ENCODE results near the gene NAA16.
"Not testable (repeated sequence)": the region's sequence is repeated elsewhere in the genome, so short reads cannot be mapped to it uniquely, and the experiment has no call there.

NAA16 gene

DNA sequence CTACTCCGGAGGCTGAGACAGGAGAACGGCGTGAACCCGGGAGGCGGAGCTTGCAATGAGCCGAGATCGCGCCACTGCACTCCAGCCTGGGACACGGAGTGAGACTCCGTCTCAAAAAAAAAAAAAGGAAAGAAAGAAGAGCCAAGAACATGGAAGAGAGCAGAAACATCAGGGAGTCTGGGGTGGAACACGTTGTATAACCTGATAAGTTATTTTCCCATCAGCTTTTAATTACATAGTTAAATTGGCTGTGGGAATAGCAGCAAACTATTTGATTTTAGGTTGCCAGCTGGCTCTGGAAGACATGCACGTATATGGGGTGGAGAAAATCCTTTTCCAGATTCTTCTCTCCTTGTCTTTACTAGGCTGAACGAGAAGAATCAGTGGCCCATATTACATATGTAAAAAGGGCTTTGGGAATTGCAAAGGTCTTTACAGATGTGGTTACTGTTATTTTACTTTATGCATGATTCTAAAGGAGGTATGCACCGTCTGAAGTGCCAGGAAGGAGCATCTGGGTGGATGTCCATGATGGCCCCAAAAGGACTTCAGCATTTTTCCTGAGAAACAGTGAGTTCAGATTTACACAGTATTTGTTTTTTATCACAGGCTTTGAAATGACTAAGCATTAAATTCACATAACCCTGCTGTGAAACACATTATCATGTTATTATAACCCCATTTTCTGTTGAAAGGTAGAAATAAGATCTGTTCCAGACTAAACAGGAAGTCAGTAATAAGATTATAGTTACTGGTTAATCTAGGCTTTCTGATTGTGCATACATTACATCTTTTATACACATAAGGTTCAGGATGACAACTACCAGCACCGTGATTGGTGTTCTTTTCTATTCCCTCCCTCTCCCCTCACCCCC lies 4.6 kb upstream of the NAA16 start:
- no peak for DNase-seq

DNA sequence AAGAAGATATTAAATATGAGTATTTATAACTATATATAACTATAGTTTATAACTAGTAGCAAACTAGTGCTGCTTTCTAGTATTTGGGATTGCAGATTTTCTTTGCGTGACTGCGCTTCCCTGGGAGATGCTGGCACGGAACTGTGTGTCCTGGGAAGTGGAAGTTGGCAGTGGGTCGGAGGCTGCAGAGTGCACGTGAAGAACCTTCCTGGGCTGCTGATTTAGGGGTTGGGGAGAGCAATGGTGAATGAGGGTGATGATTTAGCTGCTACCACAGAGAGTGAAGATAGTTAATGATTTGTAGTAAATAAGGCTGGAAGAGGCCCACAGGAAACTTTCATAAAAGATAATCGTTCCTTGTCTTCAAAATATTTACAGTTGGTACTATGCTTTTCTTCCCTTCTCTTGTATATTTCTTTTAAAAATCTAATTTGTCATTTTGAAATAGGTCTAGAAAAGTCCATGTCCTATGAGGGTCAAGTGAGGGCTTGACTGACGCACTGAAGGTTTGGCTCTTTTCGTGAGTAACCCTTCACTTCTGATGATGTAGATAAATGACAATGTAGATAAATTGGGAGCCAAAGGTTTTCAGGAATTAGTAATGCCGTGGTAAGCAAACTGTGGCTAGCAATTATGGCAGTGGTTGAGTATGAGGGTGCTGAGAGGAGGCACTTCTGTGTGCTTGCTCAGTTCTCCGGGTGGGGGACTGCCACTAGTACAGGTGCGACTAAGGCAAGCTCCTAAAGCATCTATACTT lies 3.0 kb upstream of the NAA16 start:
- DNase-seq: no peak

DNA sequence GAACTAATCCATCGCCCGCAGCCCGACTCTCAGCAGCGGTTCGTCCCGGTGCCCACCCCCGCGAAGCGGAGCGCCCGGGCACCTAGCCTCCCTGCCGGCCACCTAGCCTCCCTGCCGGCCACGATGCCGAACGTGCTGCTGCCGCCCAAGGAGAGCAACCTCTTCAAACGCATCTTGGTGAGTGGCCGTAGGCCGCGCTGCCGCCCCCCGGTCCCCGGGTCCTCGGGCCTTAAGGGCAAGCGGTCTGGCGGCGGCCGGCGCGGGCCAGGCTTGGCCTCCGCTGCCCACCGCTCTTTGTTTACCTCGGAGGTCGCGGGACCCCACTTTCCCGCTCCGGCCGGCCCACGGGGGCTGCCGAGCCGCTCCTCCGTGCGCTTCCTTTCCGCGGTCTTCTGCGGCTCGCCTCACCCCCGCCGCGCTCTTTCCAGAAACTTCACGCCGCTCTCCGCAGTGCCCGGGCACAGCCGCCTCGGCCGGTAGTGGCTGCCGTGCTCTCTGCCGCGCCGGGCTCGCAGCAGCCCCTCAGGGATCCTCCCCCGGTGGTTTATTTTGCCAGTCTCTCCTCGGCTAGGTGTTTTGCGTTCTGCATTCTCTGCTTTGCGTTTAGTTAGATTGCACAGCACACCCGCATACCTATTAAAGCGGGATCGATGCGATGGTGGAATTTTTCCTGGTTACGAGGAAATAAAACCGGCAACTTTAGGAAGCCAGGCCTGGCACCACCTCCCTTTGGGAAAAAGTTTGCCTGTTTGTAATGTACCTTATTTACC lies 524 bp downstream of the NAA16 start:
- DNase-seq: peak; percentile 71

DNA sequence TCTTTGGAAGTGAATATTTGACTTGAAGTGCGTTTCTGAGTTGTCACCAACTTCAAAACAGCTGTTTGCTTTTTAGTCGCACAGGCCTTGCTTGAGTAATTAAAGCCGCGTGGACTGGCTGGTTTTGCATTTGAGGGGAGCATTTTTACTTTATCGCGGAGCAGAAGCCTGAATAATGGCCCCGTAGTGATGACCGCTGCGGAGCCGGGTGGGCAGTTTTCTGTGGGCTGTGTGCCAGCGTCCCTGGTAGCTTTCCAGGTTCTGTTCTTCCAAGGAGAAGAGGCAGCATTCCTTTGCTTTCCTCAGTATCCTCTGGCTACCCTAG lies 1.1 kb downstream of the NAA16 start:
- DNase-seq: peak; percentile 71

DNA sequence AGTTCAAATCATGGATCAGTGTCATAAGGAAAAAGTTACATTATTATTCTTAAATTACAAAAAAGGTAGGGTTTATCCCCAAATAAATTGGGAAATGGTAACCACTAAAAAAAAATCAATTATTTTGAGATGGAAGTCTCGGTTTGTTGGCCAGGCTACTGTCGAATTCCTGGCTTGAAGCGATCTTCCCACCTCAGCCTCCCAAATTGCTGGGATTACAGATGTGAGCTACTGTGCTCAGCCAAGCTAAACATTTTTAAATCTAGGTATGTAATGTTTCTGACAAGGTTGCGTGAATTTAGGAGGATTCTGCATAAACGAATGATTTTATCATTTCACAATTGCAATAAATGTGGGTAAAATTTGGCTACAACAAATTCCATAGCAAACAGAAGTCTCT lies 2.0 kb downstream of the NAA16 start:
- DNase-seq: no peak

DNA sequence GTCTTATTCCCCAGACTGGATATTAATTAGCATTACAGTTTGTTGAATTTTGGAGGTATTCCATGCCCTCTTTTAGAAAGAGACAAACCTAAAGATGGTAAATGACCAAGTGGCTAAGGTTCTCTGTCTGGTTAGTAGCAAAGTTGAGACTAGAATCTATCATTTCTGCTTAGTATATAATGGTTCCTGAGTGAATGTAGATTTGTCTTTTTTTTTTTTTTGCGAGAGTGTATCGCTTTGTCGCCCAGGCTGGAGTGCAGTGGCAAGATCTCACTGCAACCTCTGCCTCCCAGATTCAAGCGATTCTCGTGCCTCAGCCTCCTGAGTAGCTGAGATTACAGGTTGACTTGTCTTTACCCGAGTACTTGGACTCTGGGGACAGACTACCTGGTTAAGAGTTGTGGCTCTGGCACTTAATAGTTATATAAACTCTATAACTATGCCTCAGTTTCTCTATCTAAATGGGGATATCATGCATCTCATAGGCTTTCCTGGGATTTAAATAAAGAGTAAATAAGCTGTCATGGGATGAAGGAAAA lies 2.7 kb downstream of the NAA16 start:
- DNase-seq: peak; percentile 34

DNA sequence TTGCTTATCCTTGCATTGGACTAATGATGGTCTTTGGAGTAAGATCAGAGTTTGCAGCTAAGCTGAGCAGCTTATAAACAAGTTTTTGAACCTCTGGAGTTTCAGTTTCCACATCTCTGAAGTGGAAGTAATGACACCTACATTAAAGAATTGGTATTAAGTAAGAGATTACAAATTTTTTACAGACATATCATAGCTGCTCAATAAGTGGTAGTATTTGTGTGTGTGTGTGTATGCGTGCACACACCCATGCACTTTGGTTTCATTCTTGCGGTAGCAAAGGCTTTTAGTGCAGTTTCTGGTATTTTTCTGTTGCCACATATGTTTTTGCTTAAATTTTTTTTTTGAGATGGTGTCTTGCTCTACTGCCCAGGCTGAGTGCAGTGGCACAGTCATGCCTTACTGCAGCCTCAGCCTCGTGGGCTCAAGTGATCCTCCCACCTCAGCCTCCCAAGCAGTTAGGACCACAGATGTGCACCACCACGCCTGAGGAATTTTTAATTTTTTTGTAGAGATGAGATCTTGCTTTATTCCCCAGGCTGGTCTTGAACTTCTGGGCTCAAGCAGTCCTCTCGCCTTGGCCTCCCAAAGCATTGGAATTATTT lies 4.5 kb downstream of the NAA16 start:
- DNase-seq: no peak

DNA sequence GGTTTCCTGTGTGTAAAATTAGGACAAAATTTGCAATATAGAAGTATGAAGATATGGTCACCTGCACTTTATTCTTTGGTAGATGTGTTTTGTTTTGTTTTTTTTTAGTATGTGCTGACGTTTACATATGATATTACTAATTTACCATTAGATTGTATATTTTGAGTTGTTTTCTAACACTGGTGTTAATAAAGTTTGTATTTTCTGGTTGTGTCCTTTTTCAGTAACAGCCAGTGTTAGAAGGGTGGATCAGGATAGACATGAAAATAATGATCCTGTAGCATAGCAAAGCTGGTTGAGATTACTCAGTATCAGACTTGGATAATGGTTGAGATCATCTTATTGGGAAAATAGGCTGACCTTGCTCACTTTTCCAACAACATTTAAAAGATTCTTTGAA lies 6.2 kb downstream of the NAA16 start:
- DNase-seq: no peak

DNA sequence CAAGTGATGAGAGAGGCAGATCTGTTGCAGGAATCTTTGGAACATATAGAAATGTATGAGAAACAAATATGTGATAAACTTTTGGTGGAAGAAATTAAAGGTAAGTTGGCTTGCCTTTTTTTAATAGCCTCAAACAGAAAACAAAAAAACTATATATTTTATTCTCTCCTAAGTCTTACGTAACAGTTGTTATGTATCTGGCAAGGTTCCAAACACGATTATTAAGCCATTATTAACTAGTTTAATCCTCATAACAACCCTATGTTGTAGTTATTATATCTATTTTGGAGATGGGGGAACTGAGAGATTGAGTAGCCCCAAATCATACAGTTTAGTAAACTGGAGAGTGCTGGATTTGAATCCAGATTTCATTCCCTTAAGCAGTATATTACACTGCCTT lies 14.7 kb downstream of the NAA16 start:
- no peak for DNase-seq

DNA sequence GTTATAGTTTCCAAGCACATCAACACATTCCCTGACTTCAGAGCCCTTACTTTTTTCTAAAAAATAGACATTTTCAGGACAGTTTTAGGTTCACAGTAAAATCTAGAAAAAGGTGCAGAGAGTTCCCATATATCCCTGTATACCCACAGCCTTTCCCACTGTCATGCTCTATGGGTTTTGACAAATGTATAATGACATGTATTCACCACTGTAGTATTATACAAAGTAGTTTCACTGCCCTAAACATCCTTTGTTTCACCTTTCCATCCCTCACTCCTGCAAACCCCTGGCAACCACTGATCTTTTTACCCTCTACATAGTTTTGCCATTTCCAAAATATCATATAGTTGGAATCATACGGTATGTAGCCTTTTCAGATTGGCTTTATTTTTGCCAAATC lies 15.6 kb downstream of the NAA16 start:
- DNase-seq: no peak

DNA sequence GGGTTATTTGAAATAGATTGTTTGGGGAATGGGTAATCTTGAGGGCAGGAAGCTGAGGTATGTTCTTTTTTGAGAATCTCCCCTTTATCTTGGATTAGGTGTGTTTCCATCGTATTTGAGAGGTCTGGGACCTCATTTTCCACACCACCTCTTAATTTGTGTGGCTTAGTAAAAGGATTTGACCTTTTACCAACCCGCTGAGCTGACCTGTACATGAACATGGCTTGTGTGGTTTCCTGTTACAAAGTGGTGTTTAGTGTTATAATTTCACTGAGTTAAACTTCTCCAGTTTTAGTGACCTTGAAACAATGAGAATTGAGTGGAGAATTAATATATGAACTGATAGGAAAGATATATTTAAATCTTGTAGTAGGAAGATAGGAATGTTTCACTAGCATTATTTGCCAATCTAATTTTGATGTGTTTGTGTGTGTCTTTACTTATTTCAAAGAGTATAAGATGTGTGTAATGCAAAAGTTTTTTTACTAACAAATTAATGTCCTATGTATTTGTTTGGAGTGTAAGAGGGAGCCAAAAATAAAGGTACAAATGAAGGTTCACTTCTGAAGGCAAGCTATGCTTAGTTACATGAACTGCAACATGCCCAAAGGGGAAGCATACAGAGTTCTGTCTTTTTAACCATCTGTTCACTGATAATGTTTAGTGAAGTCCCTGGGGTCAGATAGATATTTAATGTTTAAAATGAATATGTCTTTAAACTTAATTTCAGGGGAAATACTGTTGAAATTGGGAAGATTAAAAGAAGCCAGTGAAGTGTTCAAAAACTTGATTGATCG lies 17.1 kb downstream of the NAA16 start:
- DNase-seq: no peak

DNA sequence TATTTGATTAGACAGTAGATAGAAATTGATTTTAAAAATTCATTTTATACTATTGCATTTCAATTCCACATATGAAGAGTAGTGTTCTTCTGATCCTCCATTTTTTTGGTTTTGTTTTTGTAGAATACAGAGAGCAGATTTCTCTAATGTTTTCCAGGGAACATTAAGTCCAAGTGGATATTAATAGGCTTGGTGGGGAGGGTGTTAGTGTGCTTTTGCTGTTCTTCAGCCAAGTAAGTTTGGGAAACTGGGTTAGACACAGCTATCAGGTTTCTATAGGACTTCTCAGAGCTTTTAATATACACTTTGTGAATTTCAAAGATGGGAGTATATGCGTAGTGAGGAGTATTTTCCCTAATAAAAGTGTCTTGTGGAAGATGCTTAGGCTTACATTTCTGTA lies 21.8 kb downstream of the NAA16 start:
- DNase-seq: no peak

DNA sequence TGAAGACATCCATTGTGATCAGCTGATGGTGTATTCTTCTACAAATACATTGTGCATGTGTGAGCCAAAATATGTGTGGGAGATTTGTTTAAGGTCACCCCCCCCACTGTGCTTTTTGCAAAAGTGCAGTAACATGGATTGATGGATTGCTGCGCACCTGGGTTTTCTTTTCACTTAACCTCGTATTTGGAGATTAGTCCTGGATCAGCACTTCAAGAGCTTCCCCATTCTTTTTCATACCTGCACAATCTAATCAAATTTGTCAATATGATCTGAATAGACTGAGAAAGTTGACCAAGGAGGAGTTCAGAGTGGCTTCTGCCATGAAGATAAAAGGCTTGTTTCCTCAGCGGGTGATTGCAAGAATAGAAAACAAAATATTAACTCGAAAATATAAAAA lies 23.7 kb downstream of the NAA16 start:
- DNase-seq: no peak

DNA sequence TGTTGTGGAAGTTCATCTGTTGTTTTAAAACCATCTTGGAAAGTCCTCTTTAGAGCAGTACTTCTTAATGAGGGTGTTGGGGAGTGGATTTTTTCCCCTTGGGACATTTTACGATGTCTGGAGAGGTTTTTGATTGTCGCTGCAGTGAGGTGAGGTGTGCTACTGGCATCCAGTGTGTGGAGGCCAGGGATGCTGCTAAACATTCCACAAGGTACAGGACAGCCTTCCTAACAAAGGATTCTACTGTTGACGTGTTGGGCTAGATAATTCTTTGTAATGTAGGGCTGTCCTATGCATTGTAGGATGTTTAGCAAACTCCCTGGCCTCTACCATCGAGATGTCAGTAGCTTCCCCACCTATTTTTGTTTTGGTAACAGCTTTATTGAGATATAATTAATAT lies 33.3 kb downstream of the NAA16 start:
- DNase-seq: no peak

DNA sequence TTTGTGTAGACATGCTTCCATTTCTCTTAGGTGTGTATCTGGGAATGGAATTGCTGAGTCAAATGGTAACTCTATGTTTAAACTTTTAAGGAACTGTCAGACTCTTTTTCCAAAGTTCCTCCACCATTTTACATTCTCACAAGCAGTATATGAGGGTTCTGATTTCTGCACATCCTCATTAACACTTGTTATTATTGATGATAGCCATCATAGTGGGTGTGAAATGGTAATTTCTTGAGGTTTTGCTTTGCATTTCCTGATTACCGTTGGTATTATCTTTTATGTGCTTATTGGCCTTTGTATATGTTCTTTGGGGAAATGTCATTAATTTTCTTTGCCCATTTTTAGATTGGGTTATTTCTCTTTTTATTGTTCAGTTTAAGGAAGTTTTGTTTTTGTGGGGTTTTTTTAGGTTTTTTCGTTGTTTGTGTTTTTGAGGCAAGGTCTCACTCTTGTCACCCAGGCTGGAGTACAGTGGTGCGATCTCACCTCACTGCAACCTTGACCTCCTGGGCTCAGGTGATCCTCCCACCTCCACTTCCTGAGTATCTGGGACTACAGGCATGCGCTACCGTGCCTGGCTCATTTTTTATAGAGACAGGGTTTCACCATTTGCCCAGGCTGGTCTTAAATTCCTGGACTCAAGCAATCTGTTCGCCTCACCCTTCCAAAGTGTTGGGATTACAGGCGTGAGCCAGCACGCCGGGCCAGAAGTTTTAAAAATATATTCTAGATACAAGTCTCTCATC lies 34.3 kb downstream of the NAA16 start:
- DNase-seq: no peak

DNA sequence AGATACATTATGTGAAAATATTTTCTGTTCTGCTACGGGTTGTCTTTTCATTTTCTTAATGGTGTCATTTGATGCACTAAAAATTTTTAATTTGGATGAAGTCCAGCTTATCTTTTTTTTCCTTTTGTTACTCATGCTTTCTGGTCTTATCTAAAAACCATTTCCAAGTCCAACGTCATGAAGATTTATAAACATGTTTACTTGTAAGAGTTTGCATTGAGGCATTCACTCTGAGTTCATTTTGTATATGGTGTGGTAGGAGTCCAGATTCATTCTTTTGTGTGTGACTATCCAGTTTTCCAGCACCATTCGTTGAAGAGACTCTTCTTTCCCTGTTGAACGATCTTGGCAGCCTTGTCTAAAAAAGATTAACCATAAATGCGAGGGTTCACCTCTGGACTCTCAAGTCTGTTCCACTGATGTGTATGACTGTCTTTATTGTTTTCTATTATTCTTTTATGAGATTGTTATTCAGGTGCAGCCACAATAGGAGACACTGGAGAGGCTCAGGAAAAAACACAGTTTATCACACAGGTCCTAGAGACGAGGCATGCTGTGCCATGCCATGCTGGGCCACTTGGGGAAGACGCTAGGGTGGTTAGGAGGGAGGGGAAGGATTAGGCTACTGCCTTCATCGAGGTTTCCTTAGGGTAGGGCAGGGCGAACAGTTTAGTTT lies 35.0 kb downstream of the NAA16 start:
- no peak for DNase-seq

DNA sequence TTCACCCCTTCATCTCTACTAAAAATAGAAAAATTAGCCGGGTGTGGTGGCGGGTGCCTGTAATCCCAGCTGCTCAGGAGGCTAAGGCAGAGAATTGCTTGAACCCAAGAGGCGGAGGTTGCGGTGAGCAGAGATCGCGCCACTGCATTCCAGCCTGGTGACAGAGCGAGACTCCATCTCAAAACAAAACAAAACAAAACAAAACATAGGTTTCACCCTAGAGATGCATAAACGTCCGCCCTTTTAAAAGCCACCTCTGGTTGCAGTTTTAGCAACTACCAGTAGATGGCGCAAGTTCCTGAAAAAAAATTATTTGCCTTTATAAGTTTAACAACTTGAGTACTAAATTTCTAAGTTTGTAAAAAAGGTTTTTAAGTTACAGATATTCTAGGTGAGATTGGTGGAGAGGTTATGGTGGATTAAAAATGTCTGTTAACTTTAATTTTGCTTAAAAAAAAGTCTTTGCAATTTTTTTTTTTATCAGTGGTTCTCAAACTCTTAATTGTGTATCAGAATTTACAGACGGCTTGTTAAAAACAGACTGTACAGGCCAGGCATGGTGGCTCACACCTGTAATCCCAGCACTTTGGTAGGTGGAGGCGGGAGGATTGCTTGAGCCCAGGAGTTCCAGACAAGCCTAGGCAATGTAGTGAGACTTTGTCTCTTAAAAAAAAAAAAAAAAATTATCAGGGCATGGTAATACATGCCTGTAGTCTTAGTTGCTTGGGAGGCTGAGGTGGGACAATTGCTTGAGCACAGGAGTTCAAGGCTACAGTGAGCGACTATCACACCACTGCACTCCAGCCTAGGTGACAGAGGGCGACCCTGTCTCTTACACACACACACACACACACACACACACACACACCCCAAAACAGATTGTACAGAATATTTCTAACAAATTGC lies 42.1 kb downstream of the NAA16 start:
- DNase-seq: peak; percentile 31

DNA sequence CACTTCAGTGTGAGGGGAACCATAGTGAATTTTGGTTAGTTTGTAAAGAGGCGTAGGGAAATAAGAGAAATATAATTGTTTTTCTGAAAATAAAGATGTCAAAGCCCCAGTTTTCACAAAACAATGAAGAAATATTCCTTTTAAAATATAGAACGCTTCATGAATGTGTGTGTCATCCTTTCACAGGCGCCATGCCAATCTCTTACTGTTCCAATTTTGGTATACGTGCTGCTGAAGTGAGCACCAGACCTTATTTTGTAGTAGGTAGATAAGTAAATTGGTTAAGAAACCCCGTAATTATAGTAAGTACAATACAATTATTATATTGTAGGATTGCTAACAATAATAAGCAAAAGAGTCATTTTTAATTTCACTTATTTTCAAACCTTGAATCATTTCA lies 43.3 kb downstream of the NAA16 start:
- DNase-seq: no peak

DNA sequence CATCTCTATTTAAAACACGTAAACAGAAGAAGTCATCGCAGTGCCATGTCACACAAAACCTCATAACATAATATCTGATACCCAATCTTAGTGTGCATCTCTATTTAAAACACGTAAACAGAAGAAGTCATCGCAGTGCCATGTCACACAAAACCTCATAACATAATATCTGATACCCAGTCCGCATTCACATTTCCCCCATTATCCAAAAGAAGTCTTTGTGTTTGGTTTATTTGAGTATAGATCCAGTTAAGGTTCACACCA lies 45.2 kb downstream of the NAA16 start:
- not testable (repeated sequence) for DNase-seq

DNA sequence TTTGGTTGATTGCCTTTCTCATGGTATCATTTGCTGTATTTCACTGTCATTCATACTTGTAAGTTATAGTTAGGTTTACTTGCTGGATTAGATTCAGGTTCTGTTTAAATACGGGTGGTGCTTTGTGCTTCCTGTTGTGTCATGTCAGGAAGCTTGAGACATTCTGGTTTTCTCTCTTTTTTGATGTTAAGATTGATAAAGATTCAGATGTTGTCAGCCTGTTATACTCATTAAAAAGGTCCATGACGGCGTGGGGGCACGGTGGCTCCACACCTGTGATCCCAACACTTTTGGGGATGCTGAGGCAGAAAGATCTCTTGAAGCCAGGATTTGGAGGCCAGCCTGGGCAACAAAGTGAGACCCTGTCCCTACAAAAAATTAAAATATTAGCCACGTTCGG lies 45.7 kb downstream of the NAA16 start:
- no peak for DNase-seq
